Activated CD4-positive, alpha-beta T cell treated with anti-CD3 and anti-CD28 coated beads, Interleukin-2, Interleukin-6, amounts not matched to agents 100 ng/mL and 50 ng/mL, durations not matched to agents 16 hours and 8 hours (primary cell): ENCODE measurements around the gene MSI2.

ENCODE experiments used
- DNase-seq: peaks from one replicate; pipeline ENCODE4 v3.0.0-alpha.2; 2020

Gene MSI2

GRCh38 chr17:57517273-57517631, 260.9 kb downstream of the MSI2 start:
- no peak for DNase-seq

DNA sequence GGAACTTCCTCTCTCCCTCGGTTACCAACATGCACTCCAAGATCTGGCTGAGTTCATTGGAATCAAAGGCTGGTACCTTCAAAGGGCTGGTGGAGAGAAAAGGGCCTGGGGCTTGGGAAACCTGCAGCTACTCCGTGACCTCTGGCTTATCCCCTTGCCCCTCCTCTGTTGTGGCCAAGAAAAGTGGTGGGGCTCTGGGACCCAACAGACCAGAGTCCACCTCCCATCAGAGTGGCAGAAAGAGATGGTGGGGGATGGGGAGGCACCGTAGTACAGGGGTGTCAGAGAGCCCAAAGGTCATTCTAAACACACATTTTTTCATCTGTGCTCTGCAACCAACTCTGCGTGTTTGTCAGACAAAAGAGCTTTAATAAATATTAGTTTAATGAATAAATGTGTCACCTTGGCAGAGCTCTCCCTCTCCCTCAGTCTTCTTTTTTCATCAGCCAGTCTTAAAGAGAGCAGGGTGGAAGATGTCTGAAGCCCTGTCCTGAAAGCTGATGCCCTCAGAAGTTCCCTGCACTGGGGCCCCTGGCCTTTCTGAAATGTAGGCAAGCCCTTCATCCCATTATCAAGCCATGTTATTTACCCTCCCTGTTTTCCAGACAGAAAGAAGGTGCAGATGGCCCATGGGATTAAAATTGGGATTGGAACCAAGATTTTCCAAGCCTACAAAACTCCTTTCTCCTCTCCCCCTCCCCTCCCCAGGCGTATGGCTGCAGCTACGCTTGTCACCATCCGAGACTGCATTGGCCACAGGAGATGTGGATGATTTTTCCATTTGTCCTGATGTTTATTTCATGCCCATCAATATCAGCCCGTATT, 261.5 kb downstream of the MSI2 start:
- no peak for DNase-seq

DNA sequence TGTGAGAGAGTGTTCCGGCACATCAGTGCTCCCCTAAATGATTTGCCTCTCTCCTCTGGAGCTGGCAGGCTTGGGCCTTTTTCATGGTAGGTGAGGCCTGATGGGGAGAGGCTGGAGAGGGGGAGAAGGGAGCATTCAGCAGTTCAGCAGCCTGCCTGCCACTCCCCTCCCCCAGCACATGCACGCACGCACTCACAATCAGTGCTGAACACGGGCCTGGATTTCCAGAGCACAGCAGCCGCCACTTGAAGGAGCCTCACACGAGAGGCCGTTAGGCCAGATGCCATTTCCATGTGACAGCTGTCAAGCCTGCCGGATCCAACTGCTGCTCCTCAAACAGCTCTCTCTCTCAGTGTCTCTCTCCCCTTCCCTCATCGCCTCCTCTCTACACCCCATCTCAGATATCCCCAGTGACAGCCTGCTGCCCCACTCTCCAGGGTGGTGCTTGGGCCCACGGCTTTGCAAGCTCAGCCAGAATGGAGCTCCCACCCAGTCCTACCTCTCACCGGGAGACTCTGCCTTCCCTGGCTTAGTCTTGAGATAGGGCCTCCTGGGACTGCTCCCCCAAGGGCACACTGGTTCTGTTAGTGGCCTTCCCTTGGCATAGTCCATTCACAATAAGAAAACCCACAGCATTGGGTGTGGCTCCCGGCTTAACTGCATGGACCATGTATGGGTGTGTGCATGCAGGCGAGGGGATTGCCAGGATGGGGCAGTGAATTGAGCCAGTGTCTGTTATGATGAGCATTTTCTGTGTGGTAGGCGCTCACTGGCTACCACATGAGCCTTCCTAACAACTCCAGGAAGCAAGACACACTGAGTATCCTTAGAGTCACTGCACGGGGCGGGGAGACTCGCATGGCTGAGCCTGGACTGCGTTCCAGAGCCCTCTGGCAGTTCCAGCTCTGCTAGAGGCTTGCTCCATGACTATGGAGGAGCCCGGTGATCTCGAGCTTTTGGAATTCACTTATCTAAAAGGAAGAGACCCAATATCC, 262.6 kb downstream of the MSI2 start:
- DNase-seq, result no peak

DNA sequence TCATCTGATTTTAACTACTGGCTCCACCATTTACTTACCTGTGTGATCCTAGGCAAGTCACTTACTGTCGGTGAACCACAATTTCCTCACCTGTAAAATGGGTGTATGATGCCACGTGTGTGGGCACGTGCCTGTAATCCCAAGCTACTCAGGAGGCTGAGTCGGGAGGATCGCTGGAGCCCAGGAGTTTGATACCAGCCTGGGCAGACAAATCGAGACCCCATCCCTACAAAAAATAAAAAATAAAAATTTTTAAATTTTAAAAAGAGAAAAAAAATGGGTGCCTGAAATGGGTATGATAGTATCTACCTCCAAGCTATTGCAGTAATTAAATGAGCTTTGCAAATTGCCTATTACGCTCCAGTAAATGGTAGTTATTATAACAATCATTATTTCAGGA, 263.5 kb downstream of the MSI2 start:
- DNase-seq, result no peak

- DNase-seq, result no peak
Measured at GRCh38 chr17:57521606-57522005, 265.3 kb downstream of the MSI2 start.

- DNase-seq, result no peak
Measured at GRCh38 chr17:57522042-57523005, 266.0 kb downstream of the MSI2 start.

- no peak for DNase-seq
Measured at GRCh38 chr17:57523926-57524632, 267.8 kb downstream of the MSI2 start.

GRCh38 chr17:57524839-57525568, 268.7 kb downstream of the MSI2 start:
- DNase-seq, result no peak

GRCh38 chr17:57527221-57528057, 271.1 kb downstream of the MSI2 start:
- no peak for DNase-seq

GRCh38 chr17:57528058-57528451, 271.7 kb downstream of the MSI2 start:
- no peak for DNase-seq

DNA sequence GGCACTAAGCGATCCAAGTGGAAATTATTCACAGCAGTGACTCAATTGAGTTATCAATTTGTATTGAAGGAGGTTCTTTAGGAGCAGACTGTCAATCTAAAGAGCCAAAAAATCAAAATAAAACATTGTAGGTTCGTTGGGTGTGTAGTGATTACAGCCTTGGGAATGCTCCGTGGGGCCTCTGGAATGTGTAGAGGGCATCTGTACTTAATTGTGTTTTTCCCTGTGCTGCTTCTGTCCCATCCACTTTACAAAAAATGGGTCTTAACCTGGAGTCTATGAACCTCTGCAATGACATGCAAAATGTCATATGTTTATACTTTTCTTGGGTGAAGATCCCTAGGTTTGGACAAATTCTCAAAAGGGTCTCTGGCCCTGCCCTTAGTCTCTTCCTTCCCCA, 273.7 kb downstream of the MSI2 start:
- no peak for DNase-seq

- no peak for DNase-seq
Measured at GRCh38 chr17:57530508-57530907, 274.2 kb downstream of the MSI2 start.

GRCh38 chr17:57531078-57531477, 274.8 kb downstream of the MSI2 start:
- no peak for DNase-seq

- no peak for DNase-seq
Measured at GRCh38 chr17:57531648-57532504, 275.6 kb downstream of the MSI2 start.

- DNase-seq, result no peak
Measured at GRCh38 chr17:57532556-57532955, 276.2 kb downstream of the MSI2 start.

- no peak for DNase-seq
Measured at GRCh38 chr17:57532966-57533365, 276.6 kb downstream of the MSI2 start.

- DNase-seq, result no peak
Measured at GRCh38 chr17:57533684-57534305, 277.5 kb downstream of the MSI2 start.

- DNase-seq, result no peak
Measured at GRCh38 chr17:57534863-57535248, 278.5 kb downstream of the MSI2 start.
